Measurements from ENCODE around the gene CACNA1I.

CACNA1I gene

GRCh38 chr22:39734866-39735265 is 164.3 kb downstream of the CACNA1I start:
- TF ChIP-seq ZBTB7A (IDR thresholded peaks at IDR 0.05; ENCODE audit: low read depth) (no peak), FOXM1 (IDR thresholded peaks at IDR 0.05; ENCODE audit: borderline replicate concordance, low read depth) (no peak), CREB1 (IDR thresholded peaks at IDR 0.05; ENCODE audit: low read depth) (no peak), USF1 (IDR thresholded peaks at IDR 0.05) (no peak), MAX (IDR thresholded peaks at IDR 0.05) (no peak), REST (IDR thresholded peaks at IDR 0.05; ENCODE audit: low read depth) (no peak), TEAD4 (IDR thresholded peaks at IDR 0.05) (no peak), CEBPB (IDR thresholded peaks at IDR 0.05) (no peak), EP300 (IDR thresholded peaks at IDR 0.05; ENCODE audit: borderline replicate concordance) (no peak), EGR1 (IDR thresholded peaks at IDR 0.05) (no peak), YY1 (IDR thresholded peaks at IDR 0.05; ENCODE audit: low read depth) (no peak), NFIC (IDR thresholded peaks at IDR 0.05) (no peak), TCF12 (IDR thresholded peaks at IDR 0.05; ENCODE audit: low read depth) (no peak), RAD21 (IDR thresholded peaks at IDR 0.05; ENCODE audit: low read depth) (no peak), TAF1 (IDR thresholded peaks at IDR 0.05; ENCODE audit: low read depth) (no peak)

GRCh38 chr22:39735776-39736175 is 165.2 kb downstream of the CACNA1I start:
- no peak for TF ChIP-seq NFIC (IDR thresholded peaks at IDR 0.05)
- no peak for TF ChIP-seq RAD21 (IDR thresholded peaks at IDR 0.05; ENCODE audit: low read depth)
- no peak for TF ChIP-seq FOXM1 (IDR thresholded peaks at IDR 0.05; ENCODE audit: borderline replicate concordance, low read depth)
- TF ChIP-seq CREB1 (IDR thresholded peaks at IDR 0.05; ENCODE audit: low read depth) = no peak
- no peak for TF ChIP-seq ZBTB7A (IDR thresholded peaks at IDR 0.05; ENCODE audit: low read depth)
- no peak for TF ChIP-seq TEAD4 (IDR thresholded peaks at IDR 0.05)
- TF ChIP-seq REST (IDR thresholded peaks at IDR 0.05; ENCODE audit: low read depth) = no peak
- TF ChIP-seq EGR1 (IDR thresholded peaks at IDR 0.05) = no peak
- no peak for TF ChIP-seq YY1 (IDR thresholded peaks at IDR 0.05; ENCODE audit: low read depth)
- TF ChIP-seq TCF12 (IDR thresholded peaks at IDR 0.05; ENCODE audit: low read depth) = no peak
- no peak for TF ChIP-seq EP300 (IDR thresholded peaks at IDR 0.05; ENCODE audit: borderline replicate concordance)
- no peak for TF ChIP-seq CEBPB (IDR thresholded peaks at IDR 0.05)
- TF ChIP-seq TAF1 (IDR thresholded peaks at IDR 0.05; ENCODE audit: low read depth) = no peak
- no peak for TF ChIP-seq MAX (IDR thresholded peaks at IDR 0.05)
- TF ChIP-seq USF1 (IDR thresholded peaks at IDR 0.05) = no peak

- TF ChIP-seq USF1 (IDR thresholded peaks at IDR 0.05) (no peak), ZBTB7A (IDR thresholded peaks at IDR 0.05; ENCODE audit: low read depth) (no peak), REST (IDR thresholded peaks at IDR 0.05; ENCODE audit: low read depth) (no peak), MAX (IDR thresholded peaks at IDR 0.05) (no peak), CREB1 (IDR thresholded peaks at IDR 0.05; ENCODE audit: low read depth) (no peak), TAF1 (IDR thresholded peaks at IDR 0.05; ENCODE audit: low read depth) (no peak), EGR1 (IDR thresholded peaks at IDR 0.05) (no peak), RAD21 (IDR thresholded peaks at IDR 0.05; ENCODE audit: low read depth) (no peak), TEAD4 (IDR thresholded peaks at IDR 0.05) (no peak), CEBPB (IDR thresholded peaks at IDR 0.05) (no peak), NFIC (IDR thresholded peaks at IDR 0.05) (no peak), FOXM1 (IDR thresholded peaks at IDR 0.05; ENCODE audit: borderline replicate concordance, low read depth) (no peak), TCF12 (IDR thresholded peaks at IDR 0.05; ENCODE audit: low read depth) (no peak), YY1 (IDR thresholded peaks at IDR 0.05; ENCODE audit: low read depth) (no peak), EP300 (IDR thresholded peaks at IDR 0.05; ENCODE audit: borderline replicate concordance) (no peak)
These were observed 168.2 kb downstream of the CACNA1I start for GRCh38 chr22:39738746-39739145.

Data from Ishikawa (cell line).